ENCODE measurements around the gene ETS2.

ETS2 gene

GRCh38 chr21:38777015-38777414 lies 28.7 kb upstream of the ETS2 start:
- no peak for DNase-seq (ENCODE audit: low read depth)

DNA sequence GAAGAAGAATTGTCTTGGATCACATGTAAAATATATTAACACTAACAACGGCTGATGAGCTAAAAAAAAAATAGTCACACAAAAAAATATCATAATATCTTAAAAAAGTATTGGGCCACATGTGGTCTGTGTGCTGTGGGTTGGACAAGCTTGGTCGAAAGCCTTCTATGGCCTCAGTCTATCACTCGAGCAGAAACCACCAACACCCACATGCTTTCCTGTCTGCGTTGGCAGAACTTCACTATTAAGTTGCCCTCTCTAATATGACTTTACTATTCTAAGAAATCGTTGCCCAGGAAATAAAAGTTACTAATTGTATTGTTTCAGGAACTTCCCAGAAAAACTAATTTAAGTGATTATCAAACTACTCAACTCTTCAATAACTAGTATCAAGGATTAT lies 28.2 kb upstream of the ETS2 start:
- H3K4me3 ChIP-seq (ENCODE audit: low read depth, low read length): no peak overlapping the region
- TF ChIP-seq, protein P1, sequence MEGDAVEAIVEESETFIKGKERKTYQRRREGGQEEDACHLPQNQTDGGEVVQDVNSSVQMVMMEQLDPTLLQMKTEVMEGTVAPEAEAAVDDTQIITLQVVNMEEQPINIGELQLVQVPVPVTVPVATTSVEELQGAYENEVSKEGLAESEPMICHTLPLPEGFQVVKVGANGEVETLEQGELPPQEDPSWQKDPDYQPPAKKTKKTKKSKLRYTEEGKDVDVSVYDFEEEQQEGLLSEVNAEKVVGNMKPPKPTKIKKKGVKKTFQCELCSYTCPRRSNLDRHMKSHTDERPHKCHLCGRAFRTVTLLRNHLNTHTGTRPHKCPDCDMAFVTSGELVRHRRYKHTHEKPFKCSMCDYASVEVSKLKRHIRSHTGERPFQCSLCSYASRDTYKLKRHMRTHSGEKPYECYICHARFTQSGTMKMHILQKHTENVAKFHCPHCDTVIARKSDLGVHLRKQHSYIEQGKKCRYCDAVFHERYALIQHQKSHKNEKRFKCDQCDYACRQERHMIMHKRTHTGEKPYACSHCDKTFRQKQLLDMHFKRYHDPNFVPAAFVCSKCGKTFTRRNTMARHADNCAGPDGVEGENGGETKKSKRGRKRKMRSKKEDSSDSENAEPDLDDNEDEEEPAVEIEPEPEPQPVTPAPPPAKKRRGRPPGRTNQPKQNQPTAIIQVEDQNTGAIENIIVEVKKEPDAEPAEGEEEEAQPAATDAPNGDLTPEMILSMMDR (conservative IDR thresholded peaks at IDR 0.05; ENCODE audit: low read depth, low read length): no peak
- no peak for DNase-seq (ENCODE audit: low read depth)

More at GRCh38 chr21:38777015-38777414, 28.7 kb upstream of the ETS2 start:
- no peak overlapping the region for H3K4me3 ChIP-seq (ENCODE audit: low read depth, low read length)
- TF ChIP-seq, protein P1 (conservative IDR thresholded peaks at IDR 0.05; ENCODE audit: low read depth, low read length): no peak

- DNase-seq (ENCODE audit: low read depth): no peak
- TF ChIP-seq, protein P1 (conservative IDR thresholded peaks at IDR 0.05; ENCODE audit: low read depth, low read length): no peak
- no peak overlapping the region for H3K4me3 ChIP-seq (ENCODE audit: low read depth, low read length)
Measured at GRCh38 chr21:38780879-38781278, 24.9 kb upstream of the ETS2 start.

- DNase-seq (ENCODE audit: low read depth): no peak
- no peak overlapping the region for H3K4me3 ChIP-seq (ENCODE audit: low read depth, low read length)
- TF ChIP-seq, protein P1 (conservative IDR thresholded peaks at IDR 0.05; ENCODE audit: low read depth, low read length): no peak
Measured at GRCh38 chr21:38784458-38785266, 21.1 kb upstream of the ETS2 start.

DNA sequence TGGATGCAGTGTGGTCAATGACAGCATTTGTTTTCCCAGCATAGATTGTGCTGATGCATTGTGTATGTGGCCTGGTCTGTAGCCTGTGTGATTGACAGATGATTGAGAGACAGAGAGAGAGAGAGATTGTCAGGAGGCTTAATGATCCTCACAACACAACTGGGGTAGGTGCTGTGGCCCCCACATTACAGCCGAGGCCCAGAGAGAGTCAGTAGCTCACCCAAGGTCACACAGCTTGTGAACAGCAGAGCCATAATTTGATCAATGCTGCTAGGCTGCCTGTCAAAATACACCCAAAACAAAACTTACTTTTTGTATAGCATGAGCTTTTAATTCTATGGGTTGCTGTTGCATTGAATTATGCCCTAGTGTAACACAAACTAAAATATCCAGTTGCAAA lies 20.2 kb upstream of the ETS2 start:
- TF ChIP-seq, protein P1 (conservative IDR thresholded peaks at IDR 0.05; ENCODE audit: low read depth, low read length): no peak
- no peak for DNase-seq (ENCODE audit: low read depth)
- no peak overlapping the region for H3K4me3 ChIP-seq (ENCODE audit: low read depth, low read length)

DNA sequence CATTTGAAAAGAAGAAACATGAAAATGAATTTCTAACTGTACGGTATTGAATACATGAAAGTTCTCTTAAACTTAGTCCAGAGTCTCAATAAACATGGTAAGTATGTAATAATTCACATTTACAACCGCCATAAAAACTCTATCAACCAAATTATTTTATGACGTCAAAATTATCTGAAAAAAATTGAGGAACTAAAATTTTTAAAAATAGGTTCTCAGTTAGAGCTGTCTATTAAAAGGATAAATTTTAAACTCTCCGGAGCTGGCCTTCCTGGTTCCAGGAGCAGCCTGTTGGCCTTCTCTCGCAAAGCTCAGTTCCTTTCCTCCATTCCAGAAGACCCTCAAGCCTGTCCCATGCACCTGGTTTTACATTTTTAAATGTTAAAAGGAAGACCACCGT lies 18.7 kb upstream of the ETS2 start:
- DNase-seq (ENCODE audit: low read depth): no peak
- H3K4me3 ChIP-seq (ENCODE audit: low read depth, low read length): no peak overlapping the region
- TF ChIP-seq, protein P1 (conservative IDR thresholded peaks at IDR 0.05; ENCODE audit: low read depth, low read length): no peak
